ENCODE results near the gene IRAK3. TPM values are rescaled to one million over a fixed set of nuclear protein-coding genes. Genes with fewer than 3 reads are reported as not detected.
"Not testable (repeated sequence)": the region's sequence is repeated elsewhere in the genome, so short reads cannot be mapped to it uniquely, and the experiment has no call there.

The IRAK3 gene
- total RNA-seq, 1 donor from 2014 or later = 3.2 TPM

- intact Hi-C loops (cut with micrococcal nuclease) = no loop called here
- H3K27ac Mint-ChIP-seq = no peak overlapping the region
- H3K36me3 Mint-ChIP-seq (ENCODE audit: low read depth) = peaks cover 47% of the 10 kb centered on the region
- H3K4me1 Mint-ChIP-seq (ENCODE audit: low read depth) = peaks cover 39% of the 10 kb centered on the region
- H3K27me3 Mint-ChIP-seq (ENCODE audit: insufficient read depth) = no peaks in the 10 kb centered on the region
- peaks cover 15% of the 10 kb centered on the region for H3K9me3 Mint-ChIP-seq
- no peak for DNase-seq (ENCODE audit: low spot score)
- H3K4me3 Mint-ChIP-seq = no peak overlapping the region
These were observed 28.3 kb upstream of the IRAK3 start for GRCh38 chr12:66160704-66161103.

GRCh38 chr12:66162701-66163100, 26.3 kb upstream of the IRAK3 start:
- no peaks in the 10 kb centered on the region for H3K27me3 Mint-ChIP-seq (ENCODE audit: insufficient read depth)
- intact Hi-C loops (cut with micrococcal nuclease) = no loop called here
- no peak overlapping the region for H3K4me3 Mint-ChIP-seq
- peaks cover 55% of the 10 kb centered on the region for H3K36me3 Mint-ChIP-seq (ENCODE audit: low read depth)
- H3K27ac Mint-ChIP-seq = no peak overlapping the region
- no peak for DNase-seq (ENCODE audit: low spot score)
- H3K9me3 Mint-ChIP-seq = peaks cover 19% of the 10 kb centered on the region
- peaks cover 50% of the 10 kb centered on the region for H3K4me1 Mint-ChIP-seq (ENCODE audit: low read depth)

GRCh38 chr12:66163289-66163688, 25.7 kb upstream of the IRAK3 start:
- intact Hi-C loops (cut with micrococcal nuclease) = no loop called here
- peaks cover 56% of the 10 kb centered on the region for H3K4me1 Mint-ChIP-seq (ENCODE audit: low read depth)
- H3K36me3 Mint-ChIP-seq (ENCODE audit: low read depth) = peaks cover 56% of the 10 kb centered on the region
- H3K9me3 Mint-ChIP-seq = peaks cover 19% of the 10 kb centered on the region
- H3K4me3 Mint-ChIP-seq = no peak overlapping the region
- no peak overlapping the region for H3K27ac Mint-ChIP-seq
- DNase-seq (ENCODE audit: low spot score) = no peak
- H3K27me3 Mint-ChIP-seq (ENCODE audit: insufficient read depth) = no peaks in the 10 kb centered on the region

- Mint-ChIP-seq H3K27ac (no peak overlapping the region), H3K9me3 (peaks cover 19% of the 10 kb centered on the region), H3K36me3 (ENCODE audit: low read depth) (peaks cover 52% of the 10 kb centered on the region), H3K4me1 (ENCODE audit: low read depth) (peaks cover 58% of the 10 kb centered on the region), H3K27me3 (ENCODE audit: insufficient read depth) (no peaks in the 10 kb centered on the region), H3K4me3 (no peak overlapping the region)
- intact Hi-C loops (cut with micrococcal nuclease) = no loop called here
- DNase-seq (ENCODE audit: low spot score) = no peak
These were observed 24.6 kb upstream of the IRAK3 start for GRCh38 chr12:66164349-66164821.

- intact Hi-C loops (cut with micrococcal nuclease) = no loop called here
- Mint-ChIP-seq H3K4me1 (ENCODE audit: low read depth) (peaks cover 58% of the 10 kb centered on the region), H3K27ac (no peak overlapping the region), H3K36me3 (ENCODE audit: low read depth) (peaks cover 46% of the 10 kb centered on the region), H3K27me3 (ENCODE audit: insufficient read depth) (no peaks in the 10 kb centered on the region), H3K4me3 (no peak overlapping the region), H3K9me3 (peaks cover 19% of the 10 kb centered on the region)
- no peak for DNase-seq (ENCODE audit: low spot score)
These were observed 23.9 kb upstream of the IRAK3 start for GRCh38 chr12:66165141-66165540.

GRCh38 chr12:66166561-66166960, 22.5 kb upstream of the IRAK3 start:
- peaks cover 44% of the 10 kb centered on the region for H3K36me3 Mint-ChIP-seq (ENCODE audit: low read depth)
- H3K9me3 Mint-ChIP-seq = peaks cover 19% of the 10 kb centered on the region
- H3K4me3 Mint-ChIP-seq = no peak overlapping the region
- H3K27me3 Mint-ChIP-seq (ENCODE audit: insufficient read depth) = no peaks in the 10 kb centered on the region
- DNase-seq (ENCODE audit: low spot score) = no peak
- no peak overlapping the region for H3K27ac Mint-ChIP-seq
- intact Hi-C loops (cut with micrococcal nuclease) = no loop called here
- peaks cover 56% of the 10 kb centered on the region for H3K4me1 Mint-ChIP-seq (ENCODE audit: low read depth)

- intact Hi-C loops (cut with micrococcal nuclease) = loop anchor here (2.0 kb wide), 1 partner anchor 38 kb away; the partner anchor contains the start of gene LLPH
- Mint-ChIP-seq H3K36me3 (ENCODE audit: low read depth) (peaks cover 41% of the 10 kb centered on the region), H3K27ac (peak overlapping the region; percentile 37), H3K4me3 (peak overlapping the region; percentile 95), H3K9me3 (peaks cover 19% of the 10 kb centered on the region), H3K27me3 (ENCODE audit: insufficient read depth) (no peaks in the 10 kb centered on the region), H3K4me1 (ENCODE audit: low read depth) (peaks cover 42% of the 10 kb centered on the region)
- DNase-seq (ENCODE audit: low spot score) = no peak
These were observed 20.6 kb upstream of the IRAK3 start for GRCh38 chr12:66168410-66168809.

GRCh38 chr12:66169221-66170170, 19.5 kb upstream of the IRAK3 start, which contains the start of gene TMBIM4:
TMBIM4 (minus strand) TSS chr12:66169996; CDS start chr12:66169951, 45 bp downstream.
- Mint-ChIP-seq H3K4me3 (peak within 1 kb of the TSS; percentile 95), H3K27ac (peak within 1 kb of the TSS; percentile 99), H3K36me3 (ENCODE audit: low read depth) (peaks cover 32% of the 10 kb centered on the region), H3K9me3 (peaks cover 16% of the 10 kb centered on the region), H3K27me3 (ENCODE audit: insufficient read depth) (no peaks in the 10 kb centered on the region), H3K4me1 (ENCODE audit: low read depth) (peaks cover 31% of the 10 kb centered on the region)
- intact Hi-C loops (cut with micrococcal nuclease) = loop anchor here (1.0 to 2.0 kb wide), 7 partner anchors 20 to 133 kb away; partner anchors contain the start of genes HELB, IRAK3 and LLPH
- peak; percentile 82 for DNase-seq (ENCODE audit: low spot score)

- H3K4me3 Mint-ChIP-seq = peak overlapping the region; percentile 95
- DNase-seq (ENCODE audit: low spot score) = no peak
- intact Hi-C loops (cut with micrococcal nuclease) = no loop called here
- H3K4me1 Mint-ChIP-seq (ENCODE audit: low read depth) = peaks cover 27% of the 10 kb centered on the region
- H3K9me3 Mint-ChIP-seq = peaks cover 5% of the 10 kb centered on the region
- peaks cover 2% of the 10 kb centered on the region for H3K27me3 Mint-ChIP-seq (ENCODE audit: insufficient read depth)
- peak overlapping the region; percentile 99 for H3K27ac Mint-ChIP-seq
- H3K36me3 Mint-ChIP-seq (ENCODE audit: low read depth) = peaks cover 21% of the 10 kb centered on the region
These were observed 18.4 kb upstream of the IRAK3 start for GRCh38 chr12:66170606-66171005.

- H3K9me3 Mint-ChIP-seq; intact Hi-C loops (cut with micrococcal nuclease); H3K36me3 Mint-ChIP-seq (ENCODE audit: low read depth); H3K4me3 Mint-ChIP-seq; DNase-seq (ENCODE audit: low spot score); H3K27ac Mint-ChIP-seq; H3K4me1 Mint-ChIP-seq (ENCODE audit: low read depth): not testable (repeated sequence)
- H3K27me3 Mint-ChIP-seq (ENCODE audit: insufficient read depth) = peaks cover 26% of the 10 kb centered on the region
These were observed 14.4 kb upstream of the IRAK3 start for GRCh38 chr12:66174391-66175325.

- intact Hi-C loops (cut with micrococcal nuclease) = no loop called here
- DNase-seq (ENCODE audit: low spot score) = no peak
- H3K27me3 Mint-ChIP-seq (ENCODE audit: insufficient read depth) = peaks cover 28% of the 10 kb centered on the region
These were observed 12.7 kb upstream of the IRAK3 start for GRCh38 chr12:66176105-66176900.

GRCh38 chr12:66182956-66183355, 6.1 kb upstream of the IRAK3 start:
- no peaks in the 10 kb centered on the region for H3K36me3 Mint-ChIP-seq (ENCODE audit: low read depth)
- intact Hi-C loops (cut with micrococcal nuclease) = no loop called here
- no peak overlapping the region for H3K4me3 Mint-ChIP-seq
- H3K27ac Mint-ChIP-seq = no peak overlapping the region
- DNase-seq (ENCODE audit: low spot score) = no peak
- H3K9me3 Mint-ChIP-seq = peaks cover 6% of the 10 kb centered on the region
- peaks cover 21% of the 10 kb centered on the region for H3K27me3 Mint-ChIP-seq (ENCODE audit: insufficient read depth)
- H3K4me1 Mint-ChIP-seq (ENCODE audit: low read depth) = peaks cover 14% of the 10 kb centered on the region

More at GRCh38 chr12:66176105-66176900, 12.7 kb upstream of the IRAK3 start:
- Mint-ChIP-seq H3K4me1 (ENCODE audit: low read depth) (no peaks in the 10 kb centered on the region), H3K9me3 (no peaks in the 10 kb centered on the region), H3K27ac (no peak overlapping the region), H3K36me3 (ENCODE audit: low read depth) (peaks cover 1% of the 10 kb centered on the region), H3K4me3 (no peak overlapping the region)

Measured in activated T-helper 1 cell treated with anti-CD3 and anti-CD28 coated beads, Interleukin-12 subunit alpha, Interleukin-12 subunit beta, Interleukin-2, Interleukin-4 antibody, amounts not matched to agents 30 ng/mL and 10 ng/mL and 1 ng/mL, durations not matched to agents 14 hours and 24 hours and 36 hours (primary cell).